ENCODE results near the gene TMEM91. TPM values are rescaled to one million over a fixed set of nuclear protein-coding genes. Genes with fewer than 3 reads are reported as not detected.

TMEM91 gene
- total and polyA plus RNA-seq, 2 of the 4 experiments (the other 2 are of a cell fraction), result 1.4 to 4.8 TPM

DNA sequence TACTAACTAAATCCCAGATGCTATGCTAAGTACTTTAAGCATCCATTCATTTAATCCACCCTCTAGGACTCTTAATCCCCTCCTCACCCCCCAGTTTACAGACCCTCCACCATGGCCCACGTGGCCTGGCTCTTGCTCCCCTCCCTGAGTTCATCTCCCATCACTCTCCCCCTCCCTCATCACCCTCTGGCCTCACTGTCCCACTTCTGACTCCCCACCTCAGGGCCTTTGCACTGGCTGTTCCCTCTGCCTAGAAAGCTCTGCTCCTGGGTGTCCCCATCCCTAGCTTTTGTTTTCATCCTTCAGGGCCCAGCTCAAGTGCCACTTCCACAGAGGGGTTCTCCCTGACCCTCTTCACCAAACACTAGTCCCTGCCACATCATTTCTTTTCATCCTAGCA lies 16.6 kb upstream of the TMEM91 start:
- ChIA-PET CTCF (no interaction called here), POLR2A (ENCODE audit: unreplicated experiment) (no interaction called here)
- H4K8ac ChIP-seq (ENCODE audit: low read depth in 2 of 2, low read length in 2 of 2), result no peak overlapping the region
- H2BK120ac ChIP-seq (ENCODE audit: low read depth, low read length), result no peak overlapping the region
- no peak overlapping the region for H3K23ac ChIP-seq (ENCODE audit: low read depth, low read length)
- H2BK5ac ChIP-seq (ENCODE audit: low read depth, low read length, poor library complexity, severe bottlenecking), result no peak overlapping the region
- ATAC-seq (ENCODE audit: low read depth) (no peak), DNase-seq (no peak)
- WGBS, 2 experiments (ENCODE audit: extremely low coverage in 2 of 2, insufficient read length in 1 of 2), result no CpG with 5 or more reads among the region's 1 CpG
- H4K5ac ChIP-seq (ENCODE audit: low read depth, low read length), result no peak overlapping the region
- intact Hi-C loops (cut with micrococcal nuclease), result no loop called here
- no peak overlapping the region for H3K4me2 ChIP-seq (ENCODE audit: low read depth, low read length)
- H3K79me1 ChIP-seq (ENCODE audit: low read depth in 1 of 2, low read length in 2 of 2), result peaks cover 9 to 22% of the 10 kb centered on the region in 2 experiments
- dilution Hi-C loops (cut with HindIII; ENCODE audit: low sequenced_read_pairs, unreplicated experiment), result no loop called here
- no peak overlapping the region for H3K4ac ChIP-seq (ENCODE audit: low read depth, low read length)
- H3K9ac ChIP-seq (ENCODE audit: low read depth, low read length), result no peak overlapping the region
- no peak overlapping the region for H3K27ac ChIP-seq (ENCODE audit: insufficient read depth, low read length)
- no peak overlapping the region for H4K91ac ChIP-seq (ENCODE audit: insufficient read depth, low read depth, low read length)
- H3K9me3 ChIP-seq (ENCODE audit: control insufficient read depth, insufficient read depth, low read length), result no peaks in the 10 kb centered on the region
- no peaks in the 10 kb centered on the region for H3K27me3 ChIP-seq (ENCODE audit: control insufficient read depth, insufficient read depth, low read length)
- H2AK9ac ChIP-seq (replicated peaks; ENCODE audit: low read depth, low read length, poor library complexity), result no peak overlapping the region
- no TSS peak for BruUV-seq (replicated peaks)
- no peak overlapping the region for H3K56ac ChIP-seq (ENCODE audit: extremely low read depth, insufficient read depth, low read length)
- peaks cover 11% of the 10 kb centered on the region for H3K9me1 ChIP-seq (ENCODE audit: insufficient read depth, low read length)
- H2BK15ac ChIP-seq (ENCODE audit: low read depth, low read length), result no peak overlapping the region
- H3K4me3 ChIP-seq (ENCODE audit: insufficient read depth, low read depth, low read length), result no peak overlapping the region
- no peaks in the 10 kb centered on the region for H3K36me3 ChIP-seq (ENCODE audit: control insufficient read depth, insufficient read depth, low read length)
- TF ChIP-seq POLR2A (IDR thresholded peaks at IDR 0.05; ENCODE audit: low read depth, low read length) (no peak), SMC3 (IDR thresholded peaks at IDR 0.05; ENCODE audit: low read depth, low read length) (no peak), CHD1 (IDR thresholded peaks at IDR 0.05; ENCODE audit: low read depth, low read length) (no peak), NFE2L2 (IDR thresholded peaks at IDR 0.05; ENCODE audit: low read depth, low read length) (no peak)
- TF ChIP-seq, protein P1, sequence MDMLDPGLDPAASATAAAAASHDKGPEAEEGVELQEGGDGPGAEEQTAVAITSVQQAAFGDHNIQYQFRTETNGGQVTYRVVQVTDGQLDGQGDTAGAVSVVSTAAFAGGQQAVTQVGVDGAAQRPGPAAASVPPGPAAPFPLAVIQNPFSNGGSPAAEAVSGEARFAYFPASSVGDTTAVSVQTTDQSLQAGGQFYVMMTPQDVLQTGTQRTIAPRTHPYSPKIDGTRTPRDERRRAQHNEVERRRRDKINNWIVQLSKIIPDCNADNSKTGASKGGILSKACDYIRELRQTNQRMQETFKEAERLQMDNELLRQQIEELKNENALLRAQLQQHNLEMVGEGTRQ (IDR thresholded peaks at IDR 0.05; ENCODE audit: low read depth, low read length), result no peak
- TF ChIP-seq, protein P2, sequence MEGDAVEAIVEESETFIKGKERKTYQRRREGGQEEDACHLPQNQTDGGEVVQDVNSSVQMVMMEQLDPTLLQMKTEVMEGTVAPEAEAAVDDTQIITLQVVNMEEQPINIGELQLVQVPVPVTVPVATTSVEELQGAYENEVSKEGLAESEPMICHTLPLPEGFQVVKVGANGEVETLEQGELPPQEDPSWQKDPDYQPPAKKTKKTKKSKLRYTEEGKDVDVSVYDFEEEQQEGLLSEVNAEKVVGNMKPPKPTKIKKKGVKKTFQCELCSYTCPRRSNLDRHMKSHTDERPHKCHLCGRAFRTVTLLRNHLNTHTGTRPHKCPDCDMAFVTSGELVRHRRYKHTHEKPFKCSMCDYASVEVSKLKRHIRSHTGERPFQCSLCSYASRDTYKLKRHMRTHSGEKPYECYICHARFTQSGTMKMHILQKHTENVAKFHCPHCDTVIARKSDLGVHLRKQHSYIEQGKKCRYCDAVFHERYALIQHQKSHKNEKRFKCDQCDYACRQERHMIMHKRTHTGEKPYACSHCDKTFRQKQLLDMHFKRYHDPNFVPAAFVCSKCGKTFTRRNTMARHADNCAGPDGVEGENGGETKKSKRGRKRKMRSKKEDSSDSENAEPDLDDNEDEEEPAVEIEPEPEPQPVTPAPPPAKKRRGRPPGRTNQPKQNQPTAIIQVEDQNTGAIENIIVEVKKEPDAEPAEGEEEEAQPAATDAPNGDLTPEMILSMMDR (conservative IDR thresholded peaks at IDR 0.05; ENCODE audit: low read depth, low read length), result no peak
- no peak overlapping the region for H2BK20ac ChIP-seq (ENCODE audit: low read depth, low read length)
- no peak overlapping the region for H2AFZ ChIP-seq (replicated peaks; ENCODE audit: low read length, poor library complexity)
- no peak overlapping the region for H3K14ac ChIP-seq (replicated peaks; ENCODE audit: low read depth, low read length)
- no peaks in the 10 kb centered on the region for H4K20me1 ChIP-seq (ENCODE audit: insufficient read depth, low read length)
- no peak overlapping the region for H3K18ac ChIP-seq (ENCODE audit: low read depth, low read length)
- no peak overlapping the region for H2AK5ac ChIP-seq (ENCODE audit: low read depth, low read length)
- H3K4me1 ChIP-seq (ENCODE audit: control insufficient read depth, insufficient read depth, low read length), result peaks cover 4% of the 10 kb centered on the region
- in situ Hi-C loops (cut with MboI; ENCODE audit: low sequenced_read_pairs), result no loop called here
